HL-60 (cell line): Measurements from ENCODE around the gene CHML.

ENCODE experiments used
- CTCF ChIP-seq: IDR thresholded peaks from one replicate; pipeline ENCODE4 v1.5.1; 2011; ENCODE audit warnings: low read length, control low read depth, inconsistent platforms; ENCODE audit not compliant: insufficient read depth
- POLR2AphosphoS5 ChIP-seq: IDR thresholded peaks from 2 replicates; pipeline ENCODE4 v1.6.1; 2012; ENCODE audit warnings: low read depth
- REST ChIP-seq: IDR thresholded peaks from 2 replicates; pipeline ENCODE4 v1.6.1; 2012; ENCODE audit warnings: low read depth; ENCODE audit not compliant: insufficient replicate concordance

- TF ChIP-seq CTCF (no peak), POLR2AphosphoS5 (no peak), REST (no peak)
Measured at GRCh38 chr1:241658081-241658793, 18.1 kb upstream of the CHML start.
